Trophoblast cell (in vitro differentiated cells and primary cell): ENCODE data around the gene DNAJC21.

Source experiments
- DNase-seq, 2 donors: peaks; one replicate each; pipeline ENCODE4 v3.0.0-alpha.2; 2016
- H2AFZ ChIP-seq: 2 replicates; pipeline ENCODE4 v1.6.1; 2013; ENCODE audit warnings: low read length, moderate library complexity, mild to moderate bottlenecking; ENCODE audit not compliant: insufficient read depth, poor library complexity
- H2AK5ac ChIP-seq: 2 replicates; pipeline ENCODE4 v1.6.1; 2013; ENCODE audit warnings: mild to moderate bottlenecking, low read length
- H2BK120ac ChIP-seq: 2 replicates; pipeline ENCODE4 v1.6.1; 2013; ENCODE audit warnings: low read length, mild to moderate bottlenecking, moderate library complexity; ENCODE audit not compliant: insufficient read depth, poor library complexity
- H2BK12ac ChIP-seq: 2 replicates; pipeline ENCODE4 v1.6.1; 2013; ENCODE audit warnings: mild to moderate bottlenecking, low read length, moderate library complexity
- H2BK5ac ChIP-seq: 2 replicates; pipeline ENCODE4 v1.6.1; 2013; ENCODE audit warnings: low read length, low read depth, moderate library complexity, mild to moderate bottlenecking; ENCODE audit not compliant: poor library complexity
- H3K14ac ChIP-seq: 2 replicates; pipeline ENCODE4 v1.6.1; 2013; ENCODE audit warnings: mild to moderate bottlenecking, low read length
- H3K18ac ChIP-seq: 2 replicates; pipeline ENCODE4 v1.6.1; 2013; ENCODE audit warnings: mild to moderate bottlenecking, low read length
- H3K23ac ChIP-seq: 2 replicates; pipeline ENCODE4 v1.6.1; 2013; ENCODE audit warnings: low read length
- H3K27ac ChIP-seq: 2 replicates; pipeline ENCODE4 v1.5.1; 2013; ENCODE audit warnings: low read depth, mild to moderate bottlenecking, inconsistent platforms, low read length, moderate library complexity
- H3K27me3 ChIP-seq: 2 replicates; pipeline ENCODE4 v1.6.1; 2013; ENCODE audit warnings: inconsistent platforms, mild to moderate bottlenecking, low read length, moderate library complexity; ENCODE audit not compliant: insufficient read depth
- H3K36me3 ChIP-seq, 2 experiments: 1 replicate in 1 of 2; 2 replicates in 1 of 2; pipeline ENCODE4 v1.6.1; 2013; ENCODE audit warnings: low read length in 2 of 2, mild to moderate bottlenecking in 2 of 2, moderate library complexity in 1 of 2; ENCODE audit not compliant: insufficient read depth in 2 of 2, control insufficient read depth in 1 of 2
- H3K4ac ChIP-seq: 2 replicates; pipeline ENCODE4 v1.6.1; 2013; ENCODE audit warnings: low read depth, mild to moderate bottlenecking, low read length, moderate library complexity
- H3K4me1 ChIP-seq, 2 experiments: 1 replicate in 1 of 2; 2 replicates in 1 of 2; pipeline ENCODE4 v1.6.1; 2013; ENCODE audit warnings: low read length in 2 of 2, mild to moderate bottlenecking in 2 of 2, moderate library complexity in 1 of 2; ENCODE audit not compliant: insufficient read depth in 2 of 2, control insufficient read depth in 1 of 2
- H3K4me2 ChIP-seq: 2 replicates; pipeline ENCODE4 v1.6.1; 2013; ENCODE audit warnings: inconsistent platforms, mild to moderate bottlenecking, low read length, moderate library complexity
- H3K4me3 ChIP-seq: 2 replicates; pipeline ENCODE4 v1.5.1; 2013; ENCODE audit warnings: mild to moderate bottlenecking, low read depth, low read length, inconsistent platforms
- H3K79me1 ChIP-seq: one replicate; pipeline ENCODE4 v1.6.1; 2013; ENCODE audit warnings: low read length
- H3K79me2 ChIP-seq: 2 replicates; pipeline ENCODE4 v1.6.1; 2013; ENCODE audit warnings: low read length, mild to moderate bottlenecking; ENCODE audit not compliant: control insufficient read depth, insufficient read depth, poor library complexity
- H3K9ac ChIP-seq: 2 replicates; pipeline ENCODE4 v1.6.1; 2013; ENCODE audit warnings: mild to moderate bottlenecking, low read length
- H3K9me3 ChIP-seq: 2 replicates; pipeline ENCODE4 v1.6.1; 2013; ENCODE audit warnings: low read depth, mild to moderate bottlenecking, control low read depth, inconsistent platforms, low read length; ENCODE audit not compliant: insufficient read depth
- H4K12ac ChIP-seq: 2 replicates; pipeline ENCODE4 v1.6.1; 2013; ENCODE audit warnings: low read depth, mild to moderate bottlenecking, low read length, moderate library complexity
- H4K8ac ChIP-seq: 2 replicates; pipeline ENCODE4 v1.6.1; 2013; ENCODE audit warnings: low read depth, mild to moderate bottlenecking, low read length, moderate library complexity
- H4K91ac ChIP-seq: one replicate; pipeline ENCODE4 v1.6.1; 2013; ENCODE audit warnings: low read depth, mild to moderate bottlenecking, low read length, moderate library complexity
- WGBS: extraction: QIAGEN DNeasy Blood & Tissue Kit; methylation state at CpG from one replicate; pipeline ENCODE4 v1.1.7; 2013; ENCODE audit warnings: missing lambda C conversion rate; ENCODE audit not compliant: insufficient read length, insufficient coverage; ENCODE audit errors: extremely low coverage; 5-methylcytosine and 5-hydroxymethylcytosine counted together

DNAJC21 gene

GRCh38 chr5:34926318-34926888, 3.0 kb upstream of the DNAJC21 start:
- no peak overlapping the region for H2BK5ac ChIP-seq
- no peak overlapping the region for H2BK12ac ChIP-seq

GRCh38 chr5:34927785-34928184, 1.6 kb upstream of the DNAJC21 start:
- Histone ChIP-seq H3K14ac (no peak overlapping the region), H3K9ac (no peak overlapping the region), H2AFZ (no peak overlapping the region), H3K4me3 (no peak overlapping the region), H4K12ac (no peak overlapping the region), H3K79me1 (peaks cover 5% of the 10 kb centered on the region), H2AK5ac (no peak overlapping the region), H3K4me1 (peaks cover 7 to 9% of the 10 kb centered on the region in 2 experiments), H2BK12ac (no peak overlapping the region), H2BK5ac (no peak overlapping the region), H4K91ac (no peak overlapping the region), H2BK120ac (no peak overlapping the region), H3K4ac (no peak overlapping the region), H3K9me3 (no peaks in the 10 kb centered on the region), H3K4me2 (no peak overlapping the region), H3K36me3 (peaks cover 8 to 15% of the 10 kb centered on the region in 2 experiments), H3K79me2 (peaks cover 10% of the 10 kb centered on the region), H3K27ac (no peak overlapping the region), H3K27me3 (no peaks in the 10 kb centered on the region), H4K8ac (no peak overlapping the region), H3K18ac (no peak overlapping the region), H3K23ac (no peak overlapping the region)
- no peak for DNase-seq
- WGBS = no CpG with 5 or more reads among the region's 5 CpGs

More at GRCh38 chr5:34926318-34926888, 3.0 kb upstream of the DNAJC21 start:
- Histone ChIP-seq H3K4me2 (no peak overlapping the region), H2AK5ac (no peak overlapping the region), H4K91ac (no peak overlapping the region), H3K4me1 (peaks cover 7% of the 10 kb centered on the region in 2 experiments), H3K4ac (no peak overlapping the region), H3K18ac (no peak overlapping the region), H4K12ac (no peak overlapping the region), H3K9ac (no peak overlapping the region), H2BK120ac (no peak overlapping the region), H3K23ac (no peak overlapping the region), H3K27ac (no peak overlapping the region), H3K36me3 (peaks cover 11 to 14% of the 10 kb centered on the region in 2 experiments), H3K9me3 (no peaks in the 10 kb centered on the region), H2AFZ (no peak overlapping the region), H3K27me3 (no peaks in the 10 kb centered on the region), H3K79me2 (peaks cover 5% of the 10 kb centered on the region), H3K14ac (no peak overlapping the region), H3K79me1 (peaks cover 5% of the 10 kb centered on the region), H3K4me3 (no peak overlapping the region), H4K8ac (no peak overlapping the region)
- DNase-seq = no peak
- no CpG with 5 or more reads among the region's 3 CpGs for WGBS

DNA sequence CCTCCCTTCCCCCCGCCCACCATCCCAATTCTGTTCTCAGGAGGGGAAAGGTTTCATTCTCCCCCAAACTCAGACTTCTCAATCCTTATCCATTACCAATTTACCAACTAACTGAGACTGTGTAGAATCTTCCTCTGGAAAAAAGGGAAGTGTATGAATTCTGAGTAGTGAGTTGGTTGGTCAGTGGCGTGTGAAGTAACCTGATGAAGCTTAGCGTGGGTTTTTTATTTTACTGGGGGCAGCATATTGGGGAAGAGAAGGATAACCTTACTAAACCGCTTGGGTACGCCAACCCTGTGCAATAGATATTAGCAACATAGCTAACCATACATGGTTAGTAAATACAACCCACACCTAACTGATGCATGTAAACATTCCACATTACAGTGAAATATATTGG, 1.1 kb upstream of the DNAJC21 start:
- Histone ChIP-seq H2BK5ac (no peak overlapping the region), H4K91ac (no peak overlapping the region), H3K14ac (no peak overlapping the region), H2AK5ac (no peak overlapping the region), H4K12ac (no peak overlapping the region), H3K4me1 (peaks cover 6 to 8% of the 10 kb centered on the region in 2 experiments), H3K79me1 (peaks cover 5% of the 10 kb centered on the region), H3K4ac (no peak overlapping the region), H2BK12ac (no peak overlapping the region), H3K9ac (no peak overlapping the region), H3K4me3 (no peak overlapping the region), H2BK120ac (no peak overlapping the region), H3K27ac (no peak overlapping the region), H3K79me2 (peaks cover 10% of the 10 kb centered on the region), H3K36me3 (peaks cover 6 to 15% of the 10 kb centered on the region in 2 experiments), H3K9me3 (no peaks in the 10 kb centered on the region), H3K23ac (no peak overlapping the region), H2AFZ (no peak overlapping the region), H3K4me2 (no peak overlapping the region), H3K27me3 (no peaks in the 10 kb centered on the region), H3K18ac (no peak overlapping the region), H4K8ac (no peak overlapping the region)
- DNase-seq = no peak
- WGBS = no CpG with 5 or more reads among the region's 5 CpGs

- Histone ChIP-seq H3K9me3 (no peaks in the 10 kb centered on the region), H3K79me1 (peaks cover 5% of the 10 kb centered on the region), H3K9ac (peak overlapping the region; percentile 66), H3K4ac (peak overlapping the region; percentile 92), H4K12ac (peak overlapping the region; percentile 97), H3K18ac (peak overlapping the region; percentile 99), H4K8ac (peak overlapping the region; percentile 98), H3K14ac (peak overlapping the region; percentile 98), H3K4me3 (peak overlapping the region; percentile 84), H2BK5ac (peak overlapping the region; percentile 98), H3K79me2 (peaks cover 10% of the 10 kb centered on the region), H3K4me2 (peak overlapping the region; percentile 80), H2AFZ (peak overlapping the region; percentile 95), H3K27ac (peak overlapping the region; percentile 99), H3K36me3 (peaks cover 3 to 16% of the 10 kb centered on the region in 2 experiments), H2AK5ac (peak overlapping the region; percentile 90), H3K23ac (no peak overlapping the region), H3K4me1 (peaks cover 3 to 5% of the 10 kb centered on the region in 2 experiments), H2BK12ac (peak overlapping the region; percentile 83), H2BK120ac (peak overlapping the region; percentile 96), H3K27me3 (no peaks in the 10 kb centered on the region), H4K91ac (peak overlapping the region; percentile 92)
- peak; percentile 94 to 95 for DNase-seq
- WGBS = no CpG with 5 or more reads among the region's 70 CpGs
Observed at GRCh38 chr5:34929720-34930461, 532 bp downstream of the DNAJC21 start.
